NCI-H2081 (cell line): ENCODE data around the gene NRARP.

Source experiments
- DNase-seq, 2 experiments: peaks; one replicate each; lab custom pipeline; 2025; lab: John Stamatoyannopoulos, UW

The NRARP gene

DNA sequence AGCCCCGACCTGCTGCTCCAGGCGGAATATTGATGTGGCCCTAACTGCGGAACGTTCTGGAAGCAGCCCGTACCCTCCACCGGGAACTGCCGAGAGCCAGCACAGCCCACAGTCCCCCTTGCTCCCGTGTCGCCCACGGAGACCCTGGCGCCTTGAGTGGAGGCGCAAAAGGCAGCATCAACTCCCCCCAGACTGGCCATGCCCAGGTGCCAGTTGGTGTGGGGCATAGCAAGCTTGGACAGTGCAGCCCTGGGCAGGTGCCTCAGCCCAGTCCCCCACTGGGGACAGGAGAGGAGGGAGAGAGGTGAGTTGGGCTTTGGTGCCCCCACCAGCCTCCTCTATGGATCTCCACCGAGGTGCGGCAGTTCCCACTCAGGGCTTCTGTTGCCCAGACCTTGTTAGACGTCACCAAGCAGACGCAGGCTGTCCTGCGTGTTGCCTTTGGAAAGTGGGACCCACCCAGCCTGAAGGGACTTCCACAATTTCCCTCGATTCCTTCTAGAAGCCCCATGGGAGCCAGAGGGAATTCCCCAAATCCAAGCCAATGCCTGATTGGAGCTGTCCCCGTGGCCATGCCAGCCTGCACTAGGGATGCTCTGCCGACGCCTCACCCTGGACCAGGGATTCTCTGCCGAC, 19.8 kb upstream of the NRARP start:
- no peak for DNase-seq

- peak in 1 of 2 experiments; percentile 57 for DNase-seq
Observed at GRCh38 chr9:137320555-137321384, 18.7 kb upstream of the NRARP start.

- no peak for DNase-seq
Observed at GRCh38 chr9:137319739-137320551, 17.9 kb upstream of the NRARP start.

- no peak for DNase-seq
Observed at GRCh38 chr9:137319011-137319738, 17.1 kb upstream of the NRARP start.

- no peak for DNase-seq
Observed at GRCh38 chr9:137318602-137319001, 16.5 kb upstream of the NRARP start.

GRCh38 chr9:137317718-137318511, 15.8 kb upstream of the NRARP start:
- no peak for DNase-seq

GRCh38 chr9:137317021-137317717, 15.1 kb upstream of the NRARP start:
- no peak for DNase-seq

GRCh38 chr9:137316012-137316981, 14.2 kb upstream of the NRARP start:
- DNase-seq, result no peak

GRCh38 chr9:137315581-137316011, 13.5 kb upstream of the NRARP start:
- no peak for DNase-seq

GRCh38 chr9:137314561-137315560, 12.8 kb upstream of the NRARP start:
- no peak for DNase-seq

GRCh38 chr9:137313956-137314560, 12.0 kb upstream of the NRARP start:
- no peak for DNase-seq

GRCh38 chr9:137313326-137313936, 11.4 kb upstream of the NRARP start:
- DNase-seq, result no peak

DNA sequence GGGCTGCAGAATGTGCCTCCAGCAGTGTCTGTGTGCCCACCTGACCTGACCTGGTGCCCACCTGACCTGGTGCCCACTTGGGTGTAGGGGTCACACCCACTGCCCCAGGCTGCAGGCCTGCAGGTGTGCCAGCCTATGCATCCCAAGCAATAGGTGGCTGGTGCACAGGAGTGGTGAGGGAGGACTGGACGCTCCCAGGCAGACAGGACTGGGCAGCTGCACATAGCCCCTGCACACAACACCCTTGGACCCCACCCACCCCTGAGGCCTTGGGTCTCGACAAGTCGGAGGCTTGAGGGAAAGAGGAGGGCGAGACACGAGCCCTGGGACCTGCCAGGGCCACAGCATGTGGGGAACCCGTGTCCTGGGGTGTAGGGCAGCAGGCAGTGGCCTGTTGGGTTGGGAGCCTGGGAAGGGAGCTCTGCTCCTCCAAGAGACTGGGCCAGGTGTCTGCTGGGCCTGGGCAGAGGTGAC, 10.8 kb upstream of the NRARP start:
- no peak for DNase-seq

DNA sequence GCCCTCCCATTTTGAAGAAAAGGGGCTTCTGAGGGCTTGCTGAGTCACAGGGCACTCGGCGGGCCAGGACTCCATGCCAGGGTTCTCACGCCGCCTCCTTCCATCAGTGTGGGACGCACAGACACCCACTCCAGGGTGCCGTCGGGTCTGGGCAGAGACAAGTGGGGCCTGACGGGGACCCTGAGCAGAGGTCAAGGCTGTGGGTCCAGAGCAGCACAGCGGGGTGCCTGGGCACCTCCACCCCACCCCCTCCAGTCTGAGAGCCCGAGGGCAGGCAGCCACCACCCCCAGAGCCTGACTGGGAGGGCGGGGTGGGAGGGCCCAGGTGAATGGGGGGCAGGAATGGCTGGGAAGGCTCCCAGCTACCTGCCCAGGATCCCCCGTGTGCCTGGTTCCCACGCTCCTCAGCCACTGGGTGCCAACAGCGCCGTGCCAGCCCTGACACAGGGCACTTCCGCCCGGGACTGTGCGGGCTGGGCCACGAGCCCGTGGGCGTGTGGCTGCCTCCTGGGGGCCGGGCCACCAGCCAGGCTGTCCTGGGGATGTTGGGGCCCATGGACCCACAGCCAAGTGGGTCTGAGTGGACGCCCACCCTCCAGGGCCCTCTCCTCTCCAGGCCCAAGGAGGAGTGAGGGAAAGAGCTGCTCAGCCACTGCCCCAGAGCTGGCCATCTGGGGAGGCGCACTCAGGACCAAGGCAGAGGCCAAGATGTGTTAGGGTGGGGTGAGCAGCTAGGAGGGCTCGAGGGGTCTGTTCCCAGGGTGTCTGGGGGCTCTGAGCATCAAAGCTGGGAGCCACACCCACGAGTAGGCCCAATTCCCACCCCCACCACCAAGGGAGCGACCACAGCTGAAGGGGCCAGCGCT, 10.1 kb upstream of the NRARP start:
- DNase-seq, result no peak

GRCh38 chr9:137311171-137311985, 9.3 kb upstream of the NRARP start:
- DNase-seq, result no peak
